Activated T-cell treated with anti-CD3 and anti-CD28 coated beads, Interleukin-2, amount 50 U/mL, for 4 hours (primary cell): ENCODE results near the gene PPP1R14C. TPM values are rescaled to one million over a fixed set of nuclear protein-coding genes. Genes with fewer than 3 reads are reported as not detected.

Source experiments
- ATAC-seq, 2 donors: fragments of 200-7000 bp; cut with Tn5 transposase; one replicate each; pipeline ENCODE4 v1.10.0; 2021
- DNase-seq: peaks from one replicate; pipeline ENCODE4 v3.0.0-alpha.2; 2020
- H3K27me3 Mint-ChIP-seq: one replicate; pipeline ENCODE4 v1.8.0; 2021; ENCODE audit warnings: low read depth, mixed read lengths
- H3K36me3 Mint-ChIP-seq: one replicate; pipeline ENCODE4 v1.8.0; 2022; ENCODE audit warnings: mixed read lengths; ENCODE audit not compliant: insufficient read depth
- H3K4me1 Mint-ChIP-seq: one replicate; pipeline ENCODE4 v1.8.0; 2021; ENCODE audit warnings: low read depth, mixed read lengths
- H3K4me3 Mint-ChIP-seq: one replicate; pipeline ENCODE4 v1.8.0; 2021; ENCODE audit warnings: mild to moderate bottlenecking, moderate library complexity, mixed read lengths
- H3K9me3 Mint-ChIP-seq: one replicate; pipeline ENCODE4 v1.8.0; 2021; ENCODE audit warnings: mixed read lengths
- total RNA-seq, 3 donors: library from RNA; stranded (reverse); gene quantifications; one replicate each; pipeline ENCODE4 v1.2.1, GENCODE V29; 2021

The PPP1R14C gene
- total RNA-seq, 3 donors from 2014 or later = 0.18 to 0.52 TPM; not detected in 1

DNA sequence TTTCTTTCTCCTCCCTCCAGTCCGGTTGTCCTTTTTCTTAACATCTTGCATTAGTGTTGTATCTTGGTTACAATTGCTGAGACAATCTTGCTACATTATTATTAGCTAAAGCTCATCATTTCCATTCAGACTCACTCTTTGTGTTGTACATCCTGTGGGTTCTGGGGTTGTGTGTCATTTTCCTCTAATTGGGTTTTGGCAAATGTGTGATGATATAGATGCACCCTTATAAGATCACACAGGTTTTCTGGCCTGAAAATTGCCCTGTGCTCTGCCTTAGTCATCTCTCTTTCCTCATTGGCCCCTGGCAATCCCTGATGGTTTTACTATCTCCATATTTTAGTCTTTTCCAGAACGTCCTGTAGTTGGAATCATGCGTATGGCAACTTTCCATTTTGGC is 60.1 kb downstream of the PPP1R14C start:
- no peaks in the 10 kb centered on the region for H3K9me3 Mint-ChIP-seq
- H3K36me3 Mint-ChIP-seq = no peaks in the 10 kb centered on the region
- H3K4me3 Mint-ChIP-seq = no peak overlapping the region
- ATAC-seq (peak in 1 of 2 donors; percentile 25), DNase-seq (no peak)
- no peaks in the 10 kb centered on the region for H3K4me1 Mint-ChIP-seq
- peaks cover 1% of the 10 kb centered on the region for H3K27me3 Mint-ChIP-seq

DNA sequence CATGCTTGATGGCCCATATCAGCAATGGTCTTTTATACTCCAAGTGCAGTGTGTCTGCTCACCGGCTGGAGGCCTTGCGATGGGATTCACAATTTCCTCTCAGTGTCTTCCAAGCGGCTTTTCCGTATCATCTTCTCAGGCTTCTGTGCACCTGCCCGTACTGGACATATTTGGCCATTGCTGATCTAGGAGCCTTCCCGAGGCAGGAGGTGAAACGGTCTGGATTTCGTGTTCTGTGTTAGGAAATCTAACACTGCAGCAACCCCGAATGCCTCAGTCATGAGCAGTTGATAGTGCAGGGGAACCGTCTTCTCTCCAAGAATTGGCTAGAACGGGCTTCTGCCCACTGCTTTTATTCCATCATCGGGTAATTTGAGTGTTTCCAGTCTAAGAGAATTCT is 60.5 kb downstream of the PPP1R14C start:
- Mint-ChIP-seq H3K9me3 (no peaks in the 10 kb centered on the region), H3K27me3 (peaks cover 1% of the 10 kb centered on the region), H3K4me3 (no peak overlapping the region), H3K4me1 (no peaks in the 10 kb centered on the region), H3K36me3 (no peaks in the 10 kb centered on the region)
- no peak for ATAC-seq
- no peak for DNase-seq

DNA sequence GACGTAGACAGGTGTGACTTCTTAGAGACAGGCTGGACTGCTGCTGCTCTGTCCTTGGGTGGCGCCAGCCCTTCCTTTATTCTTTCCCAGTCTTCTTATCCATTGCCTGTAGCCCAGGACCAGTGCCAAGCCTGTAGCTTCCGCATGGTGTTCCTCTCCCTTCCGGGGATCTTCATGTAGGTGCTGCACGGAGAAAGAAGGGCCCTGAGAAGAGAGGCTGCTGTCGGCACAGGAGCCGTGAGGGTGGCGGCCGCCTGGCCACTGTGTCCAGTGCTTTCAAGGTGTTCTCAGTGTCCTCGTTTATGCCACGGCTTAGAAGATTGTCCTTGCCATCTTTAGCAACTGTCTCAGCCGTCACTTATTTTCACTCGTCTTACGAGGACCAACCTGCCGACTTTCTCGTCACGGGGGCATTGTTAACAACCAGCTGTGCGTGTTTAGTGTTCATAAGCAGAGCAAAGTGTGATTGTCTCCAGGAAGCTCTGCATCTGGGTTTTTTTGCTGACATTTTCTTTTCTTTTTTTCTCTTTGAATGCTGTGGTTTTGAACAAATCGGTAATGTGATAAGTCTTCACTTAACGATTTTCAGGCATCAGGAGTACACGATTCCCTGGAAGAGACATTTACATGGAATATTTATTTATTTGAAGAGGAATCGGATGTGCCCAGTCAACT is 61.2 kb downstream of the PPP1R14C start:
- H3K27me3 Mint-ChIP-seq = no peaks in the 10 kb centered on the region
- no peaks in the 10 kb centered on the region for H3K36me3 Mint-ChIP-seq
- ATAC-seq = no peak
- no peak overlapping the region for H3K4me3 Mint-ChIP-seq
- DNase-seq = no peak
- H3K4me1 Mint-ChIP-seq = no peaks in the 10 kb centered on the region
- no peaks in the 10 kb centered on the region for H3K9me3 Mint-ChIP-seq

DNA sequence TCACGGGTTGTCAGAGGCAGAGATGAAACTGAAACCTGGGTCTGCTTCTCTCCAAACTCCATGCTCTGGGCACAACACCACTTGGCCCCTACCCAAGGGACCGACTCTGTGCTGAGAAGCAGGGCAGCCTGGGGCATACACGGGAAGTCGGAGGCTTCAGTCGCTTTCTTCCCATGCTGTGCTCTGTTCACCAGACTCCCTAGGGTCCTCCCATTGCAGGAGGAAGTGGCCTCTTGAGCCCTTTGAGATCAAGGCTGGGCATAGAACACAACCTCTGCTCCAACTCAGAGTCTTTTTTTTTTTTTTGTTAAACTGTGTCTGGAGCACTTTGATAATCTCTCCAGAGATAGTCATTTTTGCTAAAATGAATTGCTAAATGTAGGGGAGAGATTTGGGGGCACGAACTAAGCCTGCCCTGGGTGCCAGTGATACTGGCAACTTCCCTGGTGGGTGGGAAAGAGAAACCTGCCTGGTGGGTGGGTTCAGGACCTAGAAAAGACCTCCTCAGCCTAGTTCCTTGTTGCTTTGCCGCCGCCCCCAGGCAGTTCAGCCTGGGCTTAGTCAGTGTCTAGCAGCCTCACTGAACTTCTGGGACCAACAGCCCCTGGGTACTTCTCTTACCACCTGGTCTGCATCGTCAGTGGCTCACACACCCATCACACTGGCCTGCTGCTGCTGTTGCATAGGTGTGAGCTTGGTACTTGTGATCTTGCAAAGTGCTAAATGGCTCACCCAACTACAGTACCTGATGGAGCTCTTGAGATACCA is 62.0 kb downstream of the PPP1R14C start:
- Mint-ChIP-seq H3K36me3 (no peaks in the 10 kb centered on the region), H3K27me3 (no peaks in the 10 kb centered on the region), H3K4me1 (no peaks in the 10 kb centered on the region), H3K9me3 (no peaks in the 10 kb centered on the region), H3K4me3 (no peak overlapping the region)
- ATAC-seq = no peak
- DNase-seq = no peak

DNA sequence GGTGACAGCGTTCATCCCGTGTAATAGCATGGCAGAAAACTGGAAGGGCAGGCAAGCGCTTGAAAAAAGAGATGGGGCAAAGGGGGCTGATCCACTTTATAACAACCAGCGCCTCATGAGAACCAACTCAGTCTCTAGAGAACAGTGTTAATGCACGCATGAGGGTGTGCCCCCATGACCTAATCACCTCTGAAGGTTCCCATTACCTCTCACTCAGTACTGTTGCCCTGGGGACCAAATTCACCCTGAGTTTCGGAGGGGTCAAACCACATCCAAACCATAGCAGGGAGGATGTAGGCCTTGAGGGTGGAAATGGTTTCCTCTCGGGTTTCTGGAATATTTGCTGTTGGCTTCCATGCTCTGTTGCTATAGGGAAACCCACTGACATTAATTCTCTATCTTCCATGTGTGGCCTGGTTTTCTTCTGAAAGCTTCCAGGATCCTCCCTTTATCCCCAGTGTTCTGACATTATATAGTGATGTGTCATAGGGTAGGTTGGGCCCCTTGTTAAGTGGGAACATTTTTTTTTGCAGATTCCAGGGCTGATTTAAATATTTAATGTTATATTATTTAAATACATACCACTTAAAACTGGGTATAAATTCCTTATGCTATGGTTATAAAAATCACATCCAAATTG is 65.2 kb downstream of the PPP1R14C start:
- ATAC-seq (no peak), DNase-seq (no peak)
- no peaks in the 10 kb centered on the region for H3K36me3 Mint-ChIP-seq
- H3K4me1 Mint-ChIP-seq = no peaks in the 10 kb centered on the region
- H3K27me3 Mint-ChIP-seq = no peaks in the 10 kb centered on the region
- no peaks in the 10 kb centered on the region for H3K9me3 Mint-ChIP-seq
- H3K4me3 Mint-ChIP-seq = no peak overlapping the region

DNA sequence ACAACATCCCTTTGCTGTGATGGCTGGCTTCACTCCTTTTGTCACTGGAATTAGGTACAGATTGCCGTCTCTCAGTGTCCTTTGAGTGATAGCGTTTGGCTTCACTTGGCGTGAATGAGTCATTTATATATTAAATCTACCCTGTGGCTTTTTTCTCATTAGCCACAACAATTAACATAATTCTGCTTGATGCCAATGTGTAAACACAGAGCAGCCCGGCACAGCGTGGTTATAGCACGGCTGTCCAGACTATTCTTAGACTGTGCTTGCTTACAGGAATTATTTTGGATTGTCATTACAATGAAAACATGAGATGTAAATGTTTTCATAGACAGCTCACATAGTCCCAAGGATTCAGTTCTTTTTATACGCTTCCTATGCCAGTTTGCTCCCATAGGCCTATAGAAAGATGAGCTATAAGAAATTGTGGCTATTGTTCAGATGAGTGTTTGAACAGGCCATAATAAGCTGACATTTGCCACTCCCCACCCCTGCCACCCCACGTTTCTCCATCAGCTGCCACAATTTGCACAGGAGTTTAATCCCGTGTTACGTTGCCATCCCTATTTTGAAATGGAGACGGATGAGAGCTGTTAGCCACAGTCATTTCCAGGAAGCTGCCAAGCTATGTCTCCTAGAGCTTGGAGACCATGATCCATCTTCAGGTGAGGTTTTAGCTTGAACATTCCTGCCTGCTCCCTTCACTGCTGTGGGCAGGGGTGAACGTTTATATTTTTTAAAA is 65.9 kb downstream of the PPP1R14C start:
- no peaks in the 10 kb centered on the region for H3K36me3 Mint-ChIP-seq
- no peaks in the 10 kb centered on the region for H3K4me1 Mint-ChIP-seq
- H3K4me3 Mint-ChIP-seq = no peak overlapping the region
- DNase-seq (no peak), ATAC-seq (no peak)
- no peaks in the 10 kb centered on the region for H3K27me3 Mint-ChIP-seq
- no peaks in the 10 kb centered on the region for H3K9me3 Mint-ChIP-seq

DNA sequence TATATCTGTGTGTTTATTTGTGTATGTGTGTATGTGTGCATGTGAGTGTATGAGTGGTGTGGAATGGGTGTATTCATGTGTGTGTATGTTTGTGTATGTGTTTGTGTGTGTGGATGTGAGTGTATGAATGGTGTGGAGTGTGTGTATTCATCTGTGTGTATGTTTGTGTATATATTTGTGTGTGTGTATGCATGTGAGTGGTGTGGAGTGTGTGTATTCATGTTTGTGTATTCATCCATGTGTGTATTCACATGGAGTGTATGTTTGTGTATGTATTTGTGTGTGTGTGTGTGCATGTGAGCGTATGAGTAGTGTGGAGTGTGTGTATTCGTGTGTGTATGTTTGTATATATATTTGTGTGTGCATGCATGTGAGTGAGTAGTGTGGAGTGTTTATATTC is 66.6 kb downstream of the PPP1R14C start:
- no peaks in the 10 kb centered on the region for H3K36me3 Mint-ChIP-seq
- H3K9me3 Mint-ChIP-seq = no peaks in the 10 kb centered on the region
- DNase-seq = no peak
- no peak overlapping the region for H3K4me3 Mint-ChIP-seq
- no peaks in the 10 kb centered on the region for H3K27me3 Mint-ChIP-seq
- ATAC-seq = no peak
- no peaks in the 10 kb centered on the region for H3K4me1 Mint-ChIP-seq

DNA sequence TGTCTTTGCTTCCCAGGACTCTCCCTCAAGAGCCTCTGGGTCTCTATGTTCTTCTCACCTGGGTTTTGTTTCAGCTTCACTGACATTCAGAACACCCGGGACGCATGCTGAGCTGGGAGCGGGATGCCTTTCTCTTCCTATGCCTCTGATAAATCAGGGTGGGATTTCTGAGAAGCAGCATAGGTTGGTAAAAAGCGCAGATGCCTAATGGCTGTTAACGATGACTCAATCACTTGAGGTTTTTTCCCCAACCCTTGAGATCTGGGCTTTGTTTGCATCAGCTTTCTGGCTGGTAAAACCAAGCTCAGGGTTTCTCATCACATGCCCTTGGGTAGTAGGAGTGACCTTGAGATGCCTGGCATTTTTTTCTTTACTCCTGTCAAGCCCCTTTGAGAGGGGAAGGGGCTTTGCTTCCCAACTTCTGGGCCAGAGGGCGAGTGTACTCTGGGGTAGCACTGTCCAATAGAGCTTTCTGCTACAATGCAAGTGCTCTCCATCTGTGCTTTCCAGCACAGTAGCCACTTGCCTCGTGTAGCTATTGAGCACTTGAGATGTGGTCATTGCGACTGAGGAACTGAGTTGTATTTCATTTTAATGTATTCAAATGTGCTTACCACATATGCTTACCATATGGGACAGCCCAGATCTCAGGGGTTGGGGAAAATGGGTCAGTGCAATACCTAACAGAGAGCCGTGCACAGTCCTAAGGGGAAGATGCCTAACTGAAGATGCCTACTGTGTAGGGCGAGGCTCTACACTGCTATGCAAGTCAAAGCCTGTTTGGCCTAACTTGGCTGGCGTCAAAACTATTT is 69.1 kb downstream of the PPP1R14C start:
- H3K9me3 Mint-ChIP-seq = no peaks in the 10 kb centered on the region
- no peak overlapping the region for H3K4me3 Mint-ChIP-seq
- no peaks in the 10 kb centered on the region for H3K27me3 Mint-ChIP-seq
- no peaks in the 10 kb centered on the region for H3K4me1 Mint-ChIP-seq
- no peak for ATAC-seq
- no peak for DNase-seq
- no peaks in the 10 kb centered on the region for H3K36me3 Mint-ChIP-seq

DNA sequence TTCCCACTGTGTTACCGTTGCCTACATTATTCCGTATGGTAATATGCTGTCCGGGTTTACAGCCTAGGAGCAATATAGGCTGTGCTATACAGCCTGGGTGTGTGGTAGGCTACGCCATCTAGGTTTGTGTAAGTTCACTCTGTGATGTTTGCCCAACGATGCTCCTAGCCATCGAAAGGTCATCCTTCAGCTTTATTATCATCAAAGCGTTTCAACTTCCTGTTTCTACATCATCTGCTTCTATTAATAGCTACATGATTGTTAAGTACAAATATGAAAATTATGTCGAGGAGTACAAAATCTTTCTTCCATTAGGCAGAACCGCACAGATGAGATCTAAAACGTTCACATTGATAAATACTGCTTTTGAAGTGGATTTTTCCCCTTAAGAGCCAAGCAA is 69.9 kb downstream of the PPP1R14C start:
- H3K36me3 Mint-ChIP-seq = no peaks in the 10 kb centered on the region
- H3K27me3 Mint-ChIP-seq = no peaks in the 10 kb centered on the region
- H3K4me1 Mint-ChIP-seq = no peaks in the 10 kb centered on the region
- H3K9me3 Mint-ChIP-seq = no peaks in the 10 kb centered on the region
- no peak for DNase-seq
- no peak overlapping the region for H3K4me3 Mint-ChIP-seq
- ATAC-seq = no peak

DNA sequence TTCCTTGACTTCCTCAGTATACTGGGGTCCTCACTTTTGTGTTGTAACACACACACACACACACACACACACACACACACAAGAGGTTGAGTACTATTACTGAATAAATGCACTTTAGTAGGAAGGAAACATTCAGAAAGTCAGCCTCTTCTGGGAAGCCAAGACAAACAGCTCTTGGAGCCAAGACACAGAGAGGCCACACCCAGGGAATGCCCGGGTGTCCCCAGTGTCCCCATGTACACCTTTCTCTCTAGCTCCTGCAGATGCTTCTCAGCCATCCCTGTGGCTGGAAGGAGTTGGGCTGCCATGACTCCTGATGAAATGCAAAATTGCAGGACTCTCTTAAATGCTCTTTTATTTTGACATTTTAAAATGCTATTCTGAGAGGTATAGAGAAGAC is 70.5 kb downstream of the PPP1R14C start:
- Mint-ChIP-seq H3K9me3 (no peaks in the 10 kb centered on the region), H3K4me1 (no peaks in the 10 kb centered on the region), H3K4me3 (no peak overlapping the region), H3K36me3 (no peaks in the 10 kb centered on the region), H3K27me3 (no peaks in the 10 kb centered on the region)
- no peak for DNase-seq
- no peak for ATAC-seq

DNA sequence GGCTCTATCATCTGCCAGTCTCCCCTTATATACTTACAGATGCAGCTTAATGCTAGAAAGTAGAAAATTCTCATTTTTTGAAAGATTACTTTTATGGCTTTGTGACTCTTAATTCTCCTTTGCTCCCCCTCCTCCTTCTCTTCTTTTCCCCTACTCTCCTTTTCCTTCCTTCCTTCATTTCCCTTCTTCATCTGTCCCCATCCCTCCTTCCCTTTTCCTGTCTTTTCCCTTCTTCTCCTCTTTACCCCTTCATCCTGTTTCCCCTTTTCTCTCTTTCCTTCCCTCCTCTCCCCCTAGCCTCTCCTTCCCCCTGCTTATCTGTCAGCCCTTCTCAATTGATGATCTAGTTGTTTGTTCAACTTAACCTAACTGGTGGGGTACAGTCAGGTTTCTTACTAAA is 71.5 kb downstream of the PPP1R14C start:
- H3K36me3 Mint-ChIP-seq = no peaks in the 10 kb centered on the region
- H3K27me3 Mint-ChIP-seq = no peaks in the 10 kb centered on the region
- H3K9me3 Mint-ChIP-seq = no peaks in the 10 kb centered on the region
- ATAC-seq = no peak
- H3K4me1 Mint-ChIP-seq = no peaks in the 10 kb centered on the region
- DNase-seq = no peak
- H3K4me3 Mint-ChIP-seq = no peak overlapping the region

DNA sequence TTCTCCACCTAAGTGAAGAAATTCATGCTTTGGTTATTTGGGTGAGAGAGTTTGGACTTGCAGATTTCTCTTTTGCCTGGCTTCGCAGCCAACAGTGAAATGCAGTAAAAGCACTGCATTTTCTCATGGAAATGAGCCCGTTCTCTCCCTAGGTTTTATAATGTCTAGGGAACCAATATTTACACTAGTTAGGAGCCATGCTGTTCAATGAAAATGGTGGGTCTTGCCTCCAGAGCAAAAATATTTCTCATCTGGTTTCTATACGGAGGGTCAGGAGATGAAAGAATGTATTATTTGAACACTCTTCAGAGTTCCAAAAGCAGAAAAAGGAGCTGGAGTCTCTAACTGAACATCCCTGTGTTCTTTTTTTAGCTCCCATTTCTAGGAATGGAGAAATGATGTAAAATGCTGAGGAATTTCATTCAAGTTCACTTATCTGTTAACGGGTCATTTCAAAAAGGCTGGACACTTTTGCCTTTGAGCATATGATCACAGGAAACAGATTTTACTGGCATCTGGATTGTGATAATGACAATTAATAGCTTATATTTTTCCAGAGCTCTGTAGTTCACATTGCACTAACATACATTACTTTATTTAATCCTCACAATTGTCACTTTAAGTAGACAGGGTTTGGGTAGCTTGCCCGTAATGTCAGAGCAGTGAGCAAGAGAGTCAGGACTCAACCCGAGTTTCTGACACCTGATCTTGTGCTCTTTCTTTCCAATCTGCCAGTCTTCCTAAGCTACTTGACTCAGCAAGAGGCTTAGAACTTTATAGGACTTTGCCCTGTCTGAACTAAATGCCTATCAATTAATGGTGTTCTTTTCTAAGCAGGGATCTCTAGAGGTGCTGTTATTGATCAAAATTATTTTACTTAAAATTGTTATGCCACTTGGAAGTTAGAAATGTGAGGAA is 78.0 kb downstream of the PPP1R14C start:
- H3K9me3 Mint-ChIP-seq = no peaks in the 10 kb centered on the region
- H3K27me3 Mint-ChIP-seq = peaks cover 12% of the 10 kb centered on the region
- ATAC-seq = no peak
- H3K4me1 Mint-ChIP-seq = no peaks in the 10 kb centered on the region
- no peaks in the 10 kb centered on the region for H3K36me3 Mint-ChIP-seq
- no peak overlapping the region for H3K4me3 Mint-ChIP-seq
- DNase-seq = no peak

DNA sequence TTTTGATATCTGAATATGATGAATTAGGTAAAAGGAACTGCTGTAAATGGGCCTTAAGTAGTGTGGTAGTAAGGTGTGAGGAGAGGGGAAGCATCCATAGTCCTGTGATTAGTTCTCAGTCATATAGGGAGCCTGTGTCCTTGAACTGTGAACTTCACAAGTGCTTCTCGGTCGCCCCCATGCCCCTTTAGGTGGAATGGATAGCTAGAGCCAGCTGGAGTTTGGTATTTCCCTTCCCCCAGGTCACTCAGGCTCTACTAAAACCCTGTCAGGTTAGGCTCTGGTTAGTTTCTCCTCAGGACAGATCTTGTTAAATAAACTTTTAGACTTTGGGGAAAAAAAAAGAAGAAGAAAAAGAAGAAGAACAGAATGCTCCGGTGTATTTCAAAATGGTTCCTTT is 82.0 kb downstream of the PPP1R14C start:
- no peak overlapping the region for H3K4me3 Mint-ChIP-seq
- peaks cover 13% of the 10 kb centered on the region for H3K27me3 Mint-ChIP-seq
- ATAC-seq (no peak), DNase-seq (no peak)
- no peaks in the 10 kb centered on the region for H3K4me1 Mint-ChIP-seq
- no peaks in the 10 kb centered on the region for H3K9me3 Mint-ChIP-seq
- H3K36me3 Mint-ChIP-seq = no peaks in the 10 kb centered on the region
